PFSK-1 (cell line): Measurements from ENCODE around the gene UIMC1.

Source experiments
- FOXP2 ChIP-seq: optimal IDR thresholded peaks from 2 replicates; pipeline ENCODE3; 2011; ENCODE audit warnings: borderline replicate concordance, control low read depth, inconsistent platforms; ENCODE audit not compliant: insufficient read depth; ENCODE audit errors: extremely low read length, extremely low read depth
- TAF1 ChIP-seq: IDR thresholded peaks from 2 replicates; pipeline ENCODE4 v1.6.1; 2012; ENCODE audit warnings: low read length, control low read depth, borderline replicate concordance; ENCODE audit not compliant: insufficient read depth

- TF ChIP-seq TAF1 (no peak), FOXP2 (no peak)
Observed at GRCh38 chr5:177029498-177029897, 22.9 kb upstream of the UIMC1 start.
